PC-3 (cell line): ENCODE results near the gene ARHGAP4. TPM values are rescaled to one million over a fixed set of nuclear protein-coding genes. Genes with fewer than 3 reads are reported as not detected.

Experiments
- ATAC-seq: fragments of 200-7000 bp; cut with Tn5 transposase; 2 replicates; pipeline ENCODE4 v1.9.1; 2020; ENCODE audit warnings: mild to moderate bottlenecking, moderate library complexity
- BruUV-seq: library from RNA; stranded (reverse); fragments of 400-500 nt; replicated peaks from 2 replicates; lab custom pipeline; 2021; lab: Mats Ljungman, UMichigan
- CTCF ChIA-PET: fragments of 300-600 bp; sonication (Branson Sonifier 250); formaldehyde crosslinking; loops from one replicate; lab custom pipeline; 2022; ENCODE audit warnings: antibody characterized with exemption; lab: Charles Lee
- POLR2A ChIA-PET: fragments of 300-600 bp; sonication (Branson Sonifier 250); formaldehyde crosslinking; loops from one replicate; lab custom pipeline; 2022; ENCODE audit warnings: antibody characterized with exemption; ENCODE audit not compliant: unreplicated experiment; lab: Charles Lee
- DNase-seq: peaks from one replicate; pipeline ENCODE4 v3.0.0-alpha.2; 2015
- H2AFZ ChIP-seq: fragments of 300-600 bp; sonication (generic); 2 replicates; pipeline ENCODE4 v1.6.0; 2016; ENCODE audit warnings: antibody characterized with exemption, low read length
- H3F3A ChIP-seq: fragments of 300-600 bp; sonication (generic); one replicate; pipeline ENCODE4 v1.6.0; 2017; ENCODE audit warnings: antibody characterized with exemption, low read length, control low read depth, mild to moderate bottlenecking; ENCODE audit not compliant: unreplicated experiment
- H3K27ac ChIP-seq: fragments of 300-600 bp; sonication (generic); 2 replicates; pipeline ENCODE4 v1.5.1; 2016; ENCODE audit warnings: mild to moderate bottlenecking, low read length
- H3K27me3 ChIP-seq: fragments of 300-600 bp; sonication (generic); 2 replicates; pipeline ENCODE4 v1.6.1; 2016; ENCODE audit warnings: low read length, mixed read lengths
- H3K36me3 ChIP-seq: fragments of 300-600 bp; sonication (generic); 2 replicates; pipeline ENCODE4 v1.6.1; 2016; ENCODE audit warnings: low read depth, mixed run types, low read length, mixed read lengths
- H3K4me1 ChIP-seq: fragments of 300-600 bp; sonication (generic); 2 replicates; pipeline ENCODE4 v1.5.1; 2016; ENCODE audit warnings: low read length; ENCODE audit not compliant: insufficient read depth
- H3K4me2 ChIP-seq: fragments of 300-600 bp; sonication (generic); 2 replicates; pipeline ENCODE4 v1.6.0; 2016; ENCODE audit warnings: low read length
- H3K4me3 ChIP-seq: fragments of 300-600 bp; sonication (generic); 2 replicates; pipeline ENCODE4 v1.5.1; 2016; ENCODE audit warnings: mild to moderate bottlenecking, low read length, mixed read lengths
- H3K79me2 ChIP-seq: fragments of 300-600 bp; sonication (generic); 2 replicates; pipeline ENCODE4 v1.6.1; 2017; ENCODE audit warnings: low read length, mixed read lengths
- H3K9ac ChIP-seq: fragments of 300-600 bp; sonication (generic); 2 replicates; pipeline ENCODE4 v1.6.0; 2016; ENCODE audit warnings: mild to moderate bottlenecking, low read length
- H3K9me2 ChIP-seq: fragments of 300-600 bp; sonication (generic); replicated peaks from 2 replicates; pipeline ENCODE4 v1.6.1; 2016; ENCODE audit warnings: mixed run types, low read length, mixed read lengths
- H3K9me3 ChIP-seq: fragments of 300-600 bp; sonication (generic); 2 replicates; pipeline ENCODE4 v1.6.1; 2016; ENCODE audit warnings: low read length, mixed read lengths
- H4K20me1 ChIP-seq: fragments of 300-600 bp; sonication (generic); 2 replicates; pipeline ENCODE4 v1.6.1; 2016; ENCODE audit warnings: low read length, mixed read lengths
- CTCF ChIP-seq: fragments of 300-600 bp; sonication (generic); conservative IDR thresholded peaks from 2 replicates; pipeline ENCODE4 v1.5.1; 2017; ENCODE audit warnings: antibody characterized with exemption, low read depth, mild to moderate bottlenecking, low read length
- EZH2 ChIP-seq: fragments of 300-600 bp; sonication (generic); IDR thresholded peaks from one replicate; pipeline ENCODE4 v1.6.1; 2017; ENCODE audit warnings: antibody characterized with exemption, mild to moderate bottlenecking, low read length; ENCODE audit not compliant: unreplicated experiment
- EZH2phosphoT487 ChIP-seq: fragments of 300-600 bp; sonication (generic); IDR thresholded peaks from 2 replicates; pipeline ENCODE4 v1.6.1; 2018; ENCODE audit warnings: mild to moderate bottlenecking, antibody characterized with exemption, low read length, borderline replicate concordance
- intact Hi-C: fragments of 100-400 bp; cut with micrococcal nuclease; formaldehyde crosslinking; loops from 2 replicates; pipeline ENCODE4 v1.9.0; 2023
- total RNA-seq: library from RNA; depleted of rRNA; stranded (reverse); fragments of >200 nt; gene quantifications from 2 replicates; pipeline ENCODE4 v1.2.3, GENCODE V29; 2014

The ARHGAP4 gene
- total RNA-seq, 1 experiment from 2014 or later: 4.6 TPM

DNA sequence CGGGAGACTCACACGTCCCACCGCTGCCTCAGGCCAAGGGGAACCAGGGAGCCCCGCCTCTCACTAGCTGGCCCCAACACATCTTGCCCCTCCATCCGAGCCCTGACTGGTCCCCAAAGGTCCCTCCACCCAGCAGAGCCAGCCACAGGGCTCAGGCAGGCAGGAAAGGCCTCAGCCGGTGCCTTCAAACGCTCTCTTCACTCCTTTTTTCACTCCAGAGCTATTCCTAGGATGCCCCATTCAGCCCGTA is 1.5 kb upstream of the ARHGAP4 start:
- Histone ChIP-seq H3K4me3 (peak overlapping the region; percentile 70), H3K27ac (peak overlapping the region; percentile 70), H3K27me3 (no peaks in the 10 kb centered on the region), H3K9me3 (no peaks in the 10 kb centered on the region), H3K9ac (peak overlapping the region; percentile 92), H4K20me1 (no peaks in the 10 kb centered on the region), H3F3A (no peaks in the 10 kb centered on the region), H3K79me2 (peaks cover 11% of the 10 kb centered on the region), H3K36me3 (peaks cover 11% of the 10 kb centered on the region), H3K4me1 (peaks cover 21% of the 10 kb centered on the region), H3K4me2 (peak overlapping the region; percentile 88), H2AFZ (no peak overlapping the region; the same call in 1 of the 2 replicates), H3K9me2 (no peaks in the 10 kb centered on the region)
- POLR2A ChIA-PET: interaction anchor here (0.6 kb wide), 1 partner anchor 15 kb away, joined by 3 read pairs; no protein-coding TSS in a partner anchor
- BruUV-seq: TSS peak; percentile 73
- CTCF ChIA-PET: interaction anchor here (2.0 kb wide), 1 partner anchor 20 kb away, joined by 15 read pairs; no protein-coding TSS in a partner anchor
- intact Hi-C loops: loop anchor here (5.0 kb wide), 1 partner anchor 165 kb away; the partner anchor contains the start of gene PLXNB3
- DNase-seq (no peak), ATAC-seq (no peak; the same call in 1 of the 2 replicates)
- TF ChIP-seq EZH2: no peak

- ChIA-PET POLR2A (interaction anchor here (0.6 kb wide), 1 partner anchor 15 kb away, joined by 3 read pairs; no protein-coding TSS in a partner anchor), CTCF (interaction anchor here (2.0 kb wide), 1 partner anchor 20 kb away, joined by 15 read pairs; no protein-coding TSS in a partner anchor)
- H3K79me2 ChIP-seq: peaks cover 6% of the 10 kb centered on the region
- H3K4me2 ChIP-seq: peak overlapping the region; percentile 88
- H3K27me3 ChIP-seq: no peaks in the 10 kb centered on the region
- no peaks in the 10 kb centered on the region for H4K20me1 ChIP-seq
- no peak overlapping the region; the same call in 1 of the 2 replicates for H2AFZ ChIP-seq
- peak overlapping the region; percentile 70 for H3K27ac ChIP-seq
- H3K9ac ChIP-seq: peak overlapping the region; percentile 92
- intact Hi-C loops: loop anchor here (5.0 kb wide), 1 partner anchor 165 kb away; the partner anchor contains the start of gene PLXNB3
- H3K36me3 ChIP-seq: peaks cover 6% of the 10 kb centered on the region; the same call in 1 of the 2 replicates
- no peaks in the 10 kb centered on the region for H3K9me2 ChIP-seq
- peak overlapping the region; percentile 70 for H3K4me3 ChIP-seq
- DNase-seq (peak; percentile 31), ATAC-seq (peak; percentile 6; the same call in 1 of the 2 replicates)
- TF ChIP-seq EZH2phosphoT487: no peak
- no peak for TF ChIP-seq CTCF
- TF ChIP-seq EZH2: no peak
- peaks cover 21% of the 10 kb centered on the region for H3K4me1 ChIP-seq
- BruUV-seq: TSS peak; percentile 55
- H3F3A ChIP-seq: no peaks in the 10 kb centered on the region
- no peaks in the 10 kb centered on the region for H3K9me3 ChIP-seq
These were observed 1.0 kb upstream of the ARHGAP4 start for GRCh38 chrX:153926858-153927671.

GRCh38 chrX:153926552-153926857 is 441 bp upstream of the ARHGAP4 start:
- H3K9me3 ChIP-seq: no peaks in the 10 kb centered on the region
- H3K4me1 ChIP-seq: peaks cover 21% of the 10 kb centered on the region
- H3F3A ChIP-seq: no peaks in the 10 kb centered on the region
- H3K36me3 ChIP-seq: peaks cover 2% of the 10 kb centered on the region; the same call in 1 of the 2 replicates
- no peak overlapping the region for H3K27ac ChIP-seq
- CTCF ChIA-PET: no interaction called here
- ATAC-seq (no peak), DNase-seq (no peak)
- no peaks in the 10 kb centered on the region for H3K9me2 ChIP-seq
- intact Hi-C loops: loop anchor here (5.0 kb wide), 1 partner anchor 164 kb away; the partner anchor contains the start of gene PLXNB3
- H3K9ac ChIP-seq: no peak overlapping the region
- TF ChIP-seq CTCF (no peak), EZH2phosphoT487 (no peak), EZH2 (no peak)
- H3K27me3 ChIP-seq: no peaks in the 10 kb centered on the region
- H3K4me3 ChIP-seq: no peak overlapping the region
- H3K79me2 ChIP-seq: 0 out of 2 replicates have a peak, but pooled peaks cover under 1% of the 10 kb centered on the region
- no peak overlapping the region for H2AFZ ChIP-seq
- no TSS peak for BruUV-seq
- H3K4me2 ChIP-seq: peak overlapping the region; percentile 88; the same call in 1 of the 2 replicates
- POLR2A ChIA-PET: no interaction called here
- H4K20me1 ChIP-seq: no peaks in the 10 kb centered on the region
